ENCODE measurements around the gene THSD4.

The THSD4 gene

DNA sequence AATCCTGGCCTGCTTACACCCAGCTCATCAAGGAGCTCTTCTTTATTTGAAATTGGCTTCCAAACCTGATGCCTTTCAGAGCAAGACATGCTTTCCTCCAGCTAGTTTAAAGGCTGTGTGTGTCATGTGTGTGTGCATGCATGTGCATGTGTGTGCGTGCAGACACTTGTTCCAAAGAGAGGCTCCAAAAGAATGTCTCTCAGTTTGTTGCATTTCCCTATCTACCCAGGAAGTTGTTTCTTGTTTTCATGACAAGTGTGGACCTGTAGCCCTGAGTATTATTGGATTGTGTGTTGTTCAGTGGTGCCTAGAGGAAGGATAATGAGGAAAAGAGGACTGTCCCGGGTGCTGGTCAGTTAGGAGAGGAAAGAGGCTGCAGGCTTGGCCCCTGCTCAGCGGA lies 240.0 kb downstream of the THSD4 start:
- no peaks in the 10 kb centered on the region for H3K27me3 ChIP-seq (ENCODE audit: insufficient read depth, low read length, poor library complexity, severe bottlenecking)
- H3F3A ChIP-seq (ENCODE audit: low read depth): no peaks in the 10 kb centered on the region
- no peaks in the 10 kb centered on the region for H3K9me3 ChIP-seq (ENCODE audit: insufficient read depth, low read depth, low read length)
- no peak overlapping the region for H2AFZ ChIP-seq (ENCODE audit: low read length)
- no peaks in the 10 kb centered on the region for H3K36me3 ChIP-seq (ENCODE audit: insufficient read depth, low read length)
- H4K20me1 ChIP-seq (ENCODE audit: insufficient read depth, low read length, poor library complexity, severe bottlenecking): no peaks in the 10 kb centered on the region
- H3K4me2 ChIP-seq (ENCODE audit: low read depth, low read length, poor library complexity, severe bottlenecking): no peak overlapping the region
- H3K9me2 ChIP-seq (replicated peaks; ENCODE audit: low read depth, low read length): no peaks in the 10 kb centered on the region
- TF ChIP-seq, protein P1, sequence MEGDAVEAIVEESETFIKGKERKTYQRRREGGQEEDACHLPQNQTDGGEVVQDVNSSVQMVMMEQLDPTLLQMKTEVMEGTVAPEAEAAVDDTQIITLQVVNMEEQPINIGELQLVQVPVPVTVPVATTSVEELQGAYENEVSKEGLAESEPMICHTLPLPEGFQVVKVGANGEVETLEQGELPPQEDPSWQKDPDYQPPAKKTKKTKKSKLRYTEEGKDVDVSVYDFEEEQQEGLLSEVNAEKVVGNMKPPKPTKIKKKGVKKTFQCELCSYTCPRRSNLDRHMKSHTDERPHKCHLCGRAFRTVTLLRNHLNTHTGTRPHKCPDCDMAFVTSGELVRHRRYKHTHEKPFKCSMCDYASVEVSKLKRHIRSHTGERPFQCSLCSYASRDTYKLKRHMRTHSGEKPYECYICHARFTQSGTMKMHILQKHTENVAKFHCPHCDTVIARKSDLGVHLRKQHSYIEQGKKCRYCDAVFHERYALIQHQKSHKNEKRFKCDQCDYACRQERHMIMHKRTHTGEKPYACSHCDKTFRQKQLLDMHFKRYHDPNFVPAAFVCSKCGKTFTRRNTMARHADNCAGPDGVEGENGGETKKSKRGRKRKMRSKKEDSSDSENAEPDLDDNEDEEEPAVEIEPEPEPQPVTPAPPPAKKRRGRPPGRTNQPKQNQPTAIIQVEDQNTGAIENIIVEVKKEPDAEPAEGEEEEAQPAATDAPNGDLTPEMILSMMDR (conservative IDR thresholded peaks at IDR 0.05; ENCODE audit: low read length): no peak
- no peak for TF ChIP-seq EZH2phosphoT487 (IDR thresholded peaks at IDR 0.05; ENCODE audit: borderline replicate concordance)
- H3K4me1 ChIP-seq (ENCODE audit: insufficient read depth, low read length, poor library complexity, severe bottlenecking): no peaks in the 10 kb centered on the region
- H3K4me3 ChIP-seq (ENCODE audit: low read length, poor library complexity, severe bottlenecking): no peak overlapping the region
- no peaks in the 10 kb centered on the region for H3K79me2 ChIP-seq (ENCODE audit: insufficient read depth, low read length)
- H3K9ac ChIP-seq (ENCODE audit: low read depth, low read length, poor library complexity, severe bottlenecking): no peak overlapping the region

DNA sequence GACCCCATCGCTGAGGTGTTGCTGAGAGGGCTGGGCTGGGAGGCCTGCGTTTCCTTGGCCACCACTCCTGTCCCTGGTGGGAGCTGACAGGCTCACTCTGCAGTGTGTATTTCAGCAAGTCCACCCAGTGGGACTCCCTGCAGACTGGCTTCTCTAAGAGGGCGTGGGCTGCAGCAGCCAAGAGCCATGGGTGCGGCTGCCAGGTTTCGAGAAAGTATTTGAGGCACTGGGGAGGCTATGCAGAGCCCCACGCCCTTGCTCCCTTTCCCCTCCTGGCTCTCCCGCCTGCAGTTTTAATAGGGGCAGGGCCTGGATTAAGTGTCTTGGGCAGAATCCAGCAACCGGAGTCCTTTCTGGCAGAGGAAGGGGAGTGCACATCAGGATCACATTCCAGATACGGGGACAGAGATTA lies 242.1 kb downstream of the THSD4 start:
- H3K4me2 ChIP-seq (ENCODE audit: low read depth, low read length, poor library complexity, severe bottlenecking): no peak overlapping the region

DNA sequence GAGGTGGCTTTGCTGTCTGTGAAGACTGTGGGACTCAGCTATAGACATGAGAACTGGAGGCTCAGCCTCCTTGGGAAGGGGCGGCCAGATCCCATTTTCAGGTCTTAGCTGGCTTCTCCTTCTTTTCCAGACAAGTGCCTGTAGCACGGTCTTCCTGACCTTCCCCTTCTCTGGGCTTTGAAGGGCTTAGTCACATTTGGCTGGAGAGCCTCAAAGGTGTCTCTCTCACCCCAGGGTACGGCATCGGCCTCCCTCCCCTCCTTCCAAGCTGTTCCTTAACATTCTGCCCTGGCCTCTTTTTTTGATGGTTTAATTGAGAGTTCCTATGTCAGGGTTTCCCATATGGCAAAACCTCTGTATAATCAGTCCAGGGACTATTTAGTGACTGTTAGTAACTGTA lies 242.7 kb downstream of the THSD4 start:
- TF ChIP-seq, protein P1 (conservative IDR thresholded peaks at IDR 0.05; ENCODE audit: low read length): no peak
- TF ChIP-seq EZH2phosphoT487 (IDR thresholded peaks at IDR 0.05; ENCODE audit: borderline replicate concordance): no peak
- Histone ChIP-seq H3K36me3 (ENCODE audit: insufficient read depth, low read length) (no peaks in the 10 kb centered on the region), H3K4me1 (ENCODE audit: insufficient read depth, low read length, poor library complexity, severe bottlenecking) (no peaks in the 10 kb centered on the region), H3F3A (ENCODE audit: low read depth) (no peaks in the 10 kb centered on the region), H2AFZ (ENCODE audit: low read length) (no peak overlapping the region), H3K9me3 (ENCODE audit: insufficient read depth, low read depth, low read length) (no peaks in the 10 kb centered on the region), H3K4me3 (ENCODE audit: low read length, poor library complexity, severe bottlenecking) (no peak overlapping the region), H4K20me1 (ENCODE audit: insufficient read depth, low read length, poor library complexity, severe bottlenecking) (no peaks in the 10 kb centered on the region), H3K9me2 (replicated peaks; ENCODE audit: low read depth, low read length) (no peaks in the 10 kb centered on the region), H3K27me3 (ENCODE audit: insufficient read depth, low read length, poor library complexity, severe bottlenecking) (no peaks in the 10 kb centered on the region), H3K4me2 (ENCODE audit: low read depth, low read length, poor library complexity, severe bottlenecking) (no peak overlapping the region), H3K9ac (ENCODE audit: low read depth, low read length, poor library complexity, severe bottlenecking) (no peak overlapping the region), H3K79me2 (ENCODE audit: insufficient read depth, low read length) (no peaks in the 10 kb centered on the region)

More for the DNA sequence above, 242.1 kb downstream of the THSD4 start:
- no peaks in the 10 kb centered on the region for H4K20me1 ChIP-seq (ENCODE audit: insufficient read depth, low read length, poor library complexity, severe bottlenecking)
- H3K9ac ChIP-seq (ENCODE audit: low read depth, low read length, poor library complexity, severe bottlenecking): no peak overlapping the region
- H2AFZ ChIP-seq (ENCODE audit: low read length): no peak overlapping the region
- no peaks in the 10 kb centered on the region for H3K4me1 ChIP-seq (ENCODE audit: insufficient read depth, low read length, poor library complexity, severe bottlenecking)
- TF ChIP-seq, protein P1 (conservative IDR thresholded peaks at IDR 0.05; ENCODE audit: low read length): no peak
- TF ChIP-seq EZH2phosphoT487 (IDR thresholded peaks at IDR 0.05; ENCODE audit: borderline replicate concordance): no peak
- no peaks in the 10 kb centered on the region for H3K79me2 ChIP-seq (ENCODE audit: insufficient read depth, low read length)
- H3K27me3 ChIP-seq (ENCODE audit: insufficient read depth, low read length, poor library complexity, severe bottlenecking): no peaks in the 10 kb centered on the region
- H3K9me2 ChIP-seq (replicated peaks; ENCODE audit: low read depth, low read length): no peaks in the 10 kb centered on the region
- H3F3A ChIP-seq (ENCODE audit: low read depth): no peaks in the 10 kb centered on the region
- H3K9me3 ChIP-seq (ENCODE audit: insufficient read depth, low read depth, low read length): no peaks in the 10 kb centered on the region
- H3K4me3 ChIP-seq (ENCODE audit: low read length, poor library complexity, severe bottlenecking): no peak overlapping the region
- H3K36me3 ChIP-seq (ENCODE audit: insufficient read depth, low read length): no peaks in the 10 kb centered on the region

Measured in Loucy (cell line).